HG02970 (cell line): ENCODE results near the gene SPOCD1.

Experiments used
- ATAC-seq: cut with Tn5 transposase; IDR thresholded peaks from one replicate; pipeline ENCODE4 v1.9.1; 2021; ENCODE audit warnings: mild to moderate bottlenecking, moderate library complexity, moderate number of reproducible peaks; ENCODE audit not compliant: unreplicated experiment, low FRiP score

SPOCD1 gene

GRCh38 chr1:31815752-31816500 lies at the start of gene SPOCD1:
TSS of gene SPOCD1 (minus strand) at chr1:31816022. CDS start at chr1:31815333, 689 bp downstream.
- ATAC-seq: no peak

GRCh38 chr1:31862071-31862470 lies 46.2 kb upstream of the SPOCD1 start:
- no peak for ATAC-seq

GRCh38 chr1:31861346-31861745 lies 45.5 kb upstream of the SPOCD1 start:
- ATAC-seq: no peak

GRCh38 chr1:31860581-31860980 lies 44.8 kb upstream of the SPOCD1 start:
- no peak for ATAC-seq

- ATAC-seq: no peak
Measured at GRCh38 chr1:31859719-31860118, 43.9 kb upstream of the SPOCD1 start.

GRCh38 chr1:31859044-31859443 lies 43.2 kb upstream of the SPOCD1 start:
- ATAC-seq: no peak

GRCh38 chr1:31857863-31858262 lies 42.0 kb upstream of the SPOCD1 start:
- no peak for ATAC-seq

- no peak for ATAC-seq
Measured at GRCh38 chr1:31856140-31856539, 40.3 kb upstream of the SPOCD1 start.

- ATAC-seq: no peak
Measured at GRCh38 chr1:31855038-31855845, 39.4 kb upstream of the SPOCD1 start.

- no peak for ATAC-seq
Measured at GRCh38 chr1:31849653-31850052, 33.8 kb upstream of the SPOCD1 start.

GRCh38 chr1:31848381-31848897 lies 32.6 kb upstream of the SPOCD1 start:
- no peak for ATAC-seq

GRCh38 chr1:31846484-31846883 lies 30.7 kb upstream of the SPOCD1 start:
- ATAC-seq: no peak

GRCh38 chr1:31843506-31843905 lies 27.7 kb upstream of the SPOCD1 start:
- no peak for ATAC-seq

GRCh38 chr1:31839662-31840343 lies 24.0 kb upstream of the SPOCD1 start:
- ATAC-seq: no peak

- no peak for ATAC-seq
Measured at GRCh38 chr1:31837451-31838158, 21.8 kb upstream of the SPOCD1 start.

- no peak for ATAC-seq
Measured at GRCh38 chr1:31836638-31837037, 20.8 kb upstream of the SPOCD1 start.

GRCh38 chr1:31835415-31835814 lies 19.6 kb upstream of the SPOCD1 start:
- no peak for ATAC-seq

- ATAC-seq: no peak
Measured at GRCh38 chr1:31834501-31834900, 18.7 kb upstream of the SPOCD1 start.

GRCh38 chr1:31831397-31832378 lies 15.9 kb upstream of the SPOCD1 start:
- no peak for ATAC-seq
